ENCODE data around the gene RHOJ. TPM values are rescaled to one million over a fixed set of nuclear protein-coding genes. Genes with fewer than 3 reads are reported as not detected.
"Not testable (repeated sequence)": the region's sequence is repeated elsewhere in the genome, so short reads cannot be mapped to it uniquely, and the experiment has no call there.

The RHOJ gene
- total RNA-seq, 1 donor from 2014 or later = 0.54 TPM

DNA sequence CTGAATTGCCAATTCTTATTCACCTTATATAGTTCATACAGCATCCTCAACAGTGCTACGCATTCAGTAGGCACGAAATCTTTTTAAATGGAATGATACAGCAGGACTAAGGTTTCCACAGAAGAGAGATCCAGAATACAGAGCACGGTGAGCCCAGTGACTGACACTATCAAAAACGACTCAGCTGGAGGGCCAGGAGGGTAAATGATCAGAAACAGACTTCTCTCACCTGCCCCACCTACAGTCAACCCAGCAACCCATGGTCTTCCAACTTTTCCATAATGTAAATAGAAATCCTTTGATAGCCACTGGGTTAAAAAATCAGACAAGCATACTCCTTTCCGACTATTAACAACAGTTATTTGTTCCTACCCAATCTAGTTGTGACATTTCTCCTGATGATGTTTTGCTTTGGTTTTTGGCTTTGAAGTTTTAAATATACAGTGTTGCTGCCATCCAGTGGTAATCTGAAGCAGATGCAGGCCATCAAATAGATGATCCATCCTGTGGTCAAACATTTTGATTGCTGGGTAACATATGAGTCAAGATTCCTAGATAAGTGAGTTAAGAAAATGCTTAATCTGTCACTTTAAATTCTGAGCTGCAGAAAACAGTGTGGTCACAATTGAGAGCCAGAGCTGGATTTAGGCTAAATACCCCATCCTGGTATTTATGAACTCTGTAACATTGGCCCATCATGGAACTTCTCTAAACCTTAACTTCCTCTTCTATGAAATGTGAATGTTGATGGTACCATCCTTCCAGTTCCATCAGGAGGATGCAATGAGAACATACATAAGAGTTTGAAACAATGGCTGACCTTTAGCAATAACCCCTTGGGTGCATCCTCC, 72.5 kb downstream of the RHOJ start:
- Histone ChIP-seq H3K4me3 (ENCODE audit: low read depth, low read length) (no peak overlapping the region), H3K36me3 (ENCODE audit: control insufficient read depth, insufficient read depth, low read length) (no peaks in the 10 kb centered on the region), H3K27me3 (ENCODE audit: control insufficient read depth, insufficient read depth, low read length) (peaks cover 2% of the 10 kb centered on the region)
- DNase-seq (ENCODE audit: low read depth) = peak; percentile 5
- TF ChIP-seq, protein P1, sequence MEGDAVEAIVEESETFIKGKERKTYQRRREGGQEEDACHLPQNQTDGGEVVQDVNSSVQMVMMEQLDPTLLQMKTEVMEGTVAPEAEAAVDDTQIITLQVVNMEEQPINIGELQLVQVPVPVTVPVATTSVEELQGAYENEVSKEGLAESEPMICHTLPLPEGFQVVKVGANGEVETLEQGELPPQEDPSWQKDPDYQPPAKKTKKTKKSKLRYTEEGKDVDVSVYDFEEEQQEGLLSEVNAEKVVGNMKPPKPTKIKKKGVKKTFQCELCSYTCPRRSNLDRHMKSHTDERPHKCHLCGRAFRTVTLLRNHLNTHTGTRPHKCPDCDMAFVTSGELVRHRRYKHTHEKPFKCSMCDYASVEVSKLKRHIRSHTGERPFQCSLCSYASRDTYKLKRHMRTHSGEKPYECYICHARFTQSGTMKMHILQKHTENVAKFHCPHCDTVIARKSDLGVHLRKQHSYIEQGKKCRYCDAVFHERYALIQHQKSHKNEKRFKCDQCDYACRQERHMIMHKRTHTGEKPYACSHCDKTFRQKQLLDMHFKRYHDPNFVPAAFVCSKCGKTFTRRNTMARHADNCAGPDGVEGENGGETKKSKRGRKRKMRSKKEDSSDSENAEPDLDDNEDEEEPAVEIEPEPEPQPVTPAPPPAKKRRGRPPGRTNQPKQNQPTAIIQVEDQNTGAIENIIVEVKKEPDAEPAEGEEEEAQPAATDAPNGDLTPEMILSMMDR (IDR thresholded peaks at IDR 0.05; ENCODE audit: insufficient read depth, low read length, poor library complexity, severe bottlenecking) = peak; percentile 65

DNA sequence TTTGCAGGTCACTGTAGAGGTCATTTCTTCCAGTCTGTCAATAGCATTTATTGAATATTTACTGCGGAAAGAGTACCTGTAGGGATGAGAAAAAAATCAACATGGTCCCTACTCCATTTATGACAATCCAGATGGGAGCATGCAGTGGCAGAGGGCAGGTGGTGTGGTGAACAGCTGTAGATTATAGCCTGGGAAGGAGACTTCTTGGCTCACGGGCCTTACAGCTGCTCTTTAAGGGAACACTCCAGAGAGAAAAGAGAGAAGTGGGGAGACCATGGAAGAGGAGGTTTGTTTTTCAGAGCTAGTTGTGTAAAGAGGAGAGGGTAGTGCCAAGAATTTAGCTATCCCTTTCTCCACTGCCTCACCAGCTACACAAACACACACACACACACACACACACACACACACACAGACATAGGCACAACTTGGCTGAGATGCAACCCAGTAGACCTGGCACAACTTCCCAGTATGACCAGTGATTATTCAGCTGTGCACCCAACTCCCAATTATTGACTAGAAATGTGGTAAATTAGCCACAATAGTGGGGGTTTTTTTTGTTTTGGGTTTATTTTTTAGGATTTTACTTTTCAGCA, 73.4 kb downstream of the RHOJ start:
- Histone ChIP-seq H3K4me3 (ENCODE audit: low read depth, low read length) (no peak overlapping the region), H3K36me3 (ENCODE audit: control insufficient read depth, insufficient read depth, low read length) (no peaks in the 10 kb centered on the region), H3K27me3 (ENCODE audit: control insufficient read depth, insufficient read depth, low read length) (peaks cover 2% of the 10 kb centered on the region)
- TF ChIP-seq, protein P1 (IDR thresholded peaks at IDR 0.05; ENCODE audit: insufficient read depth, low read length, poor library complexity, severe bottlenecking) = no peak
- DNase-seq (ENCODE audit: low read depth) = no peak

DNA sequence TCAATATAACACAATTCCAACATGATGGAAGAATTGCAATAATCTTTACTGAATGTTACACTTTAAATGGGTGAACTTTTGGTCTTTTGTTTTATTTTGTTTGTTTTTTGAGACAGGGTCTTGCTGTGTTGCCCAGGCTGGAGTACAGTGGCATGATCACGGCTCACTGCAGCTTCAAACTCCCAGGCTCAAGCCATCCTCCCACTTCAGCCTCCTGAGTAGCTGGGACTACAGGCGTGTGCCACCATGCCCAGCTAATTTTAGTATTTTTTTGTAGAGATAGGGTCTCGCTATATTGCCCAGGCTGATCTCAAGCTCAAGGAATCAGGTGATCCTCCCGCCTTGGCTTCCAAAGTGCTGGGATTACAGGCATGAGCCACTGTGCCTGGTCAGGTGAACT, 75.7 kb downstream of the RHOJ start:
- H3K4me3 ChIP-seq (ENCODE audit: low read depth, low read length); H3K27me3 ChIP-seq (ENCODE audit: control insufficient read depth, insufficient read depth, low read length); H3K36me3 ChIP-seq (ENCODE audit: control insufficient read depth, insufficient read depth, low read length); DNase-seq (ENCODE audit: low read depth): not testable (repeated sequence)

DNA sequence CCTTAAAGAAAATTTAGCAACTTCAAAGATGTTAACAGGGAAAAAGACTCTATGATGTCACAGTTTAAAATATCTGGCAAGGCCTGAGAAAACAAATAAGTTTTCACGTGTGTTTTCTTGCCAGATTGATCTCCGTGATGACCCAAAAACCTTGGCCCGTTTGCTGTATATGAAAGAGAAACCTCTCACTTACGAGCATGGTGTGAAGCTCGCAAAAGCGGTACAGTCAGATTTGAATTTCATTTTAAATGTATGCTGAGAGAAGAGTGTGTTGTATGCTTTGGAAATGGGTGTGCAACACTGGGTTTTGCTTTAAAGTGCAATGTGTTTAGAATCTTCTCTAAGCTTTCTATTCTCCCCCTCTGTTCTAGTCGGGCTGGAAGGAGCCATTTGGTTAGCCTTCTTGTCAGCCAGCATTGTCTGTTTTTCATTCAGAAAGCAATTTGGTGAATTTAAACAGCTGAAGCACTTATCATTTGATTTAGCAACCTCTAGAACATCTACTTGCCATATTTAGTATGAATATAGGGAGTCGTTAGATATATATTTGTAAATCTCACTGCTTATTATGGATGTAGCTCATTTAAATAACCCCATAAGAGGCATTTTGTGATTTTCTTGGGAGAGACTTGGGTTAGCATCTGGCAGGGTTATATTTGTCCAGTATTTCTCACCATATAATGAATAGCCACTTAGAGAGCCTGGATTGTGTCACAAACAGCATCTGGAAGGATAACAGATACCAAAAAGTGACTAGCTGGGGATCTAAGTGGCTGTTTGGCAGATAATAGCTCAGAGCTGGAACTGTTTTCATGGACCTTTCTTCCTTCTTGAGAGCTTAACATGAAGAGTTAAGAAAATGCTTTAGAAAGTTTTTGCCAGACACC, 79.0 kb downstream of the RHOJ start:
- no peaks in the 10 kb centered on the region for H3K36me3 ChIP-seq (ENCODE audit: control insufficient read depth, insufficient read depth, low read length)
- no peak overlapping the region for H3K4me3 ChIP-seq (ENCODE audit: low read depth, low read length)

DNA sequence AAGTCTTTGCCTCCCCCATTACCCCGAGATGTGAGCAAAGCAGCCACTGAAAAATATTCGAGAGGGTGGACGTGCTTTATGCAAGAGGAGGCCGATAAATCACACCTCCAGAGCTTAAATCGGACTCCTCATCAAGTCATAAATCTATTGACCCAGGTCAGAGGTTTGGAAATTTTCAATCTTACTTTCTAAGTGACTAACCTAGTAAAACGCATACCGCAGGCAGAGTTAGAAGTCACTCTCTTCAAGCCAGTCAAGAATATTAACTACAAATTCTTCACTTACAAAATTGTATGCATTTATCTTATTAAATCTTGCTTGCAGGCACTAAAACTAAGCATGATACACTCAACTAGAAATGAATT, 79.6 kb downstream of the RHOJ start:
- H3K27me3 ChIP-seq (ENCODE audit: control insufficient read depth, insufficient read depth, low read length) = peaks cover 3% of the 10 kb centered on the region
- no peak overlapping the region for H3K4me3 ChIP-seq (ENCODE audit: low read depth, low read length)
- DNase-seq (ENCODE audit: low read depth) = no peak
- no peaks in the 10 kb centered on the region for H3K36me3 ChIP-seq (ENCODE audit: control insufficient read depth, insufficient read depth, low read length)
- TF ChIP-seq, protein P1 (IDR thresholded peaks at IDR 0.05; ENCODE audit: insufficient read depth, low read length, poor library complexity, severe bottlenecking) = no peak

More for the DNA sequence above, 79.0 kb downstream of the RHOJ start:
- DNase-seq (ENCODE audit: low read depth) = no peak
- TF ChIP-seq, protein P1 (IDR thresholded peaks at IDR 0.05; ENCODE audit: insufficient read depth, low read length, poor library complexity, severe bottlenecking) = no peak
- H3K27me3 ChIP-seq (ENCODE audit: control insufficient read depth, insufficient read depth, low read length) = peaks cover 3% of the 10 kb centered on the region

DNA sequence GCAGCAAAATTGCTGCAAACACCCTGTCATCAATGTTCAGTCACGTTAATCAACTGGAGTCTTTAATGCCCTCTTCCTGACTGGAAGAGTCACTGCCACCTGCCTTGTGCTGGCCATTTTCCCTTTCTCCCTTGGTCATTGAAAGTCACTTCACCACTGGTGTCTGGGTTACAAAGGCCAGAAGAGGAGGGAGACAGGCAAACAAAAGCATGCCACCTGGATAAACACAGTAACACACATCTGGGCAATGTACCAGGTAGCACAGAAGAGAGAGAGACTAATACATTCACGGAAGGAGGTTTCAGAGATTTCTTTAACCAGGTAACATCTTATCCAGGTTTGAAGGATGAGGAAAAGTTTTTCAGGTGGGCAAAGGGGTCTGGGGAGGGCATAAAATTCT, 81.8 kb downstream of the RHOJ start:
- no peaks in the 10 kb centered on the region for H3K36me3 ChIP-seq (ENCODE audit: control insufficient read depth, insufficient read depth, low read length)
- DNase-seq (ENCODE audit: low read depth) = no peak
- H3K4me3 ChIP-seq (ENCODE audit: low read depth, low read length) = no peak overlapping the region
- peaks cover 3% of the 10 kb centered on the region for H3K27me3 ChIP-seq (ENCODE audit: control insufficient read depth, insufficient read depth, low read length)
- TF ChIP-seq, protein P1 (IDR thresholded peaks at IDR 0.05; ENCODE audit: insufficient read depth, low read length, poor library complexity, severe bottlenecking) = no peak

Data from kidney epithelial cell (primary cell).